Cardiac muscle cell (in vitro differentiated cells and primary cell): ENCODE results near the gene CYP26B1. TPM values are rescaled to one million over a fixed set of nuclear protein-coding genes. Genes with fewer than 3 reads are reported as not detected.

Experiments used
- DNase-seq, 2 donors: peaks; one replicate each; pipeline versions ENCODE4 v3.0.0 to v3.0.0-alpha.2; 2010 to 2017; ENCODE audit warnings: low read depth in 1 of 2, low spot score in 1 of 2
- H3K27ac ChIP-seq: fragments of 200-600 bp; sonication (generic); 2 replicates; pipeline ENCODE4 v1.5.1; 2016
- H3K27me3 ChIP-seq: fragments of 200-600 bp; sonication (generic); 2 replicates; pipeline ENCODE4 v1.6.0; 2016; ENCODE audit warnings: control low read depth
- H3K36me3 ChIP-seq: fragments of 200-600 bp; sonication (generic); 2 replicates; pipeline ENCODE4 v1.5.1; 2016; ENCODE audit warnings: control low read depth
- H3K4me1 ChIP-seq: fragments of 200-600 bp; sonication (generic); 2 replicates; pipeline ENCODE4 v1.8.1; 2017; ENCODE audit warnings: low read depth, mild to moderate bottlenecking, mixed run types
- H3K4me3 ChIP-seq: fragments of 200-600 bp; sonication (generic); 2 replicates; pipeline ENCODE4 v1.5.1; 2016; ENCODE audit warnings: mild to moderate bottlenecking
- H3K9me3 ChIP-seq: fragments of 200-600 bp; sonication (generic); 2 replicates; pipeline ENCODE4 v1.5.1; 2017; ENCODE audit warnings: low read depth, mild to moderate bottlenecking, control low read depth
- CTCF ChIP-seq: IDR thresholded peaks from 2 replicates; pipeline ENCODE4 v1.5.1; 2012; ENCODE audit warnings: low read depth, mild to moderate bottlenecking, low read length
- polyA plus RNA-seq: library from polyadenylated mRNA; unstranded; fragments of >200 nt; fragmentation: Nextera tagmentation; extraction: Ambion mirVana; gene quantifications from 2 replicates; pipeline ENCODE4 v1.2.1, GENCODE V29; 2016
- total RNA-seq: library from RNA; depleted of rRNA; stranded (reverse); fragments of >200 nt; gene quantifications from 2 replicates; pipeline ENCODE4 v1.2.3, GENCODE V29; 2016

CYP26B1 gene
- total and polyA plus RNA-seq, 2 experiments from 2014 or later = 1.2 to 3.1 TPM

- Histone ChIP-seq H3K27ac (no peak overlapping the region), H3K36me3 (no peaks in the 10 kb centered on the region), H3K9me3 (no peaks in the 10 kb centered on the region), H3K4me1 (no peaks in the 10 kb centered on the region), H3K27me3 (no peaks in the 10 kb centered on the region), H3K4me3 (no peak overlapping the region)
- DNase-seq = no peak
- no peak for TF ChIP-seq CTCF
These were observed 62.6 kb downstream of the CYP26B1 start for GRCh38 chr2:72085036-72085435.

- no peak for TF ChIP-seq CTCF
- no peak for DNase-seq
- Histone ChIP-seq H3K9me3 (no peaks in the 10 kb centered on the region), H3K4me1 (no peaks in the 10 kb centered on the region), H3K4me3 (no peak overlapping the region), H3K27ac (no peak overlapping the region), H3K36me3 (no peaks in the 10 kb centered on the region), H3K27me3 (no peaks in the 10 kb centered on the region)
These were observed 63.1 kb downstream of the CYP26B1 start for GRCh38 chr2:72084584-72084976.

- H3K36me3 ChIP-seq = no peaks in the 10 kb centered on the region
- H3K9me3 ChIP-seq = no peaks in the 10 kb centered on the region
These were observed 63.7 kb downstream of the CYP26B1 start for GRCh38 chr2:72083751-72084583.

GRCh38 chr2:72082887-72083286 lies 64.8 kb downstream of the CYP26B1 start:
- Histone ChIP-seq H3K9me3 (no peaks in the 10 kb centered on the region), H3K27ac (no peak overlapping the region), H3K27me3 (no peaks in the 10 kb centered on the region), H3K4me3 (no peak overlapping the region), H3K36me3 (no peaks in the 10 kb centered on the region), H3K4me1 (no peaks in the 10 kb centered on the region)
- no peak for TF ChIP-seq CTCF
- no peak for DNase-seq

More at GRCh38 chr2:72083751-72084583, 63.7 kb downstream of the CYP26B1 start:
- no peak for TF ChIP-seq CTCF
- Histone ChIP-seq H3K4me1 (no peaks in the 10 kb centered on the region), H3K27ac (no peak overlapping the region), H3K27me3 (no peaks in the 10 kb centered on the region), H3K4me3 (no peak overlapping the region)
- no peak for DNase-seq

GRCh38 chr2:72082021-72082601 lies 65.6 kb downstream of the CYP26B1 start:
- Histone ChIP-seq H3K27ac (no peak overlapping the region), H3K9me3 (no peaks in the 10 kb centered on the region), H3K4me1 (no peaks in the 10 kb centered on the region), H3K36me3 (no peaks in the 10 kb centered on the region), H3K4me3 (no peak overlapping the region), H3K27me3 (no peaks in the 10 kb centered on the region)
- TF ChIP-seq CTCF = no peak
- DNase-seq = peak in 1 of 2 donors; percentile 49
